Measurements from ENCODE around the gene MPZL2.
A peak's percentile ranks its signal among the peaks of the same experiment; 100 is the strongest.
"Not testable (repeated sequence)": the region's sequence is repeated elsewhere in the genome, so short reads cannot be mapped to it uniquely, and the experiment has no call there.

Gene MPZL2

DNA sequence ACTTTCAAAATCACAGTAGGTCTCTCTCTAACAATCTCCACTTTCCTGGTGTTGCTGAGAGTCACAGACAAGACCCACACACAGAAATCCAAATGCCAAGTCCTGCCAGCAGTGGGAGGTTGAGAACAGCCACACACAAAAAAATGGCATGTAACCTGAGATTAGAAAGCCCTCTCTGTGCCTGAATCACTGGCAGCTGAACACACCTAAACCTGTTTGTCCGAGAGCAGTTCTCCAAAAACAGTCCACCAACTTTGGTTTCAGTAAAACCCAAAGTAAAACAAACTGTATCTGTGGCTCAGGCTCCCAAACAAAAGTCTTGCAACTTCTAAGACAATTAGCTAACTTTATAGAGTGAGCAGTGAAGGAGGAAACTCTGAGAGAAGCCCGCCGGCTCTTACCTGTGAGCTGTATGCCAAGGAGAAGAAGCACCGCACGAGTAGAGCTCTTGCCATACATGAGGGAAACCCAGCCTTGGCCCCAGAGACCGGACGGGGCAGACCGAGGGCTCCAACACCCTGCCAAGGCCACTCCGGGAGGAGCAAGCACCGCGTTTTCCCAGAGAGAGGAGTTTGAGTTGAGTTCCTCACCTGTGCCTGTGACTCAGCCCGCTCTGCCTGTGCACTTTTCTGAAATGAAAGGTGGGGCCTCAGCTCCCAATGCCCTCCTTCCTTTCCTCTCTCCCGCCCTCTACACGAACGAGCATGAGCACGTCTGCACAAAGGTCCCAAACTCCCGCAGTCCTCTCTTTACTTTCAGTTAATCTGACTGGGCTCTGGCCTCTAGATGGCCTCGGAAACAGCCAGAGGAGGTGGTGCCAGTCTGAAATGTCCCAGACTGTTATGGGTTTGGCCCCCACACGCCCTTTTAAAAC, at the start of gene MPZL2:
TSS of gene MPZL2 (minus strand) at position 603 of the 874 bp plus-strand sequence. CDS start at position 459, 144 bp downstream.
- no peak for DNase-seq (ENCODE audit: low spot score)

DNA sequence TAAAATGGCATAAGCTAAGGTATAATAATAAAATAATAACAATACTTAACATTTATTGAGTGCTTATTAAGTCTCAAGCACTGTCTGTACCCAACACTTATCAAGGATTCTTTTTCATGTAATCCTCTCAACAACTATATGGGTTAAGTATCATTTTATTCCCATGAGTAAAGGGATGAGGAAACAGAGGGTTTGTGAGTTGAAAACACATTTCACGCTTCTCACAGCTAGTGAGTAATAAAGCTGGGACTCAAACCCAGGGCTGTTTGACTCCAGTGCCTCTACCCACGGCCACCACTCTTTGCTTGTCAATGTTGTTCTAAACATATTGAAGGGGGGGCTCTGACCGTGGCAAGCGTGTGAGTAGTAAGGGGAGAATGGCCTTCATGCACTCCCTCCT, 49.1 kb upstream of the MPZL2 start:
- DNase-seq (ENCODE audit: low spot score) = no peak

GRCh38 chr11:118312328-118312727, 48.2 kb upstream of the MPZL2 start:
- no peak for DNase-seq (ENCODE audit: low spot score)

- no peak for DNase-seq (ENCODE audit: low spot score)
Observed at GRCh38 chr11:118311518-118311917, 47.4 kb upstream of the MPZL2 start.

DNA sequence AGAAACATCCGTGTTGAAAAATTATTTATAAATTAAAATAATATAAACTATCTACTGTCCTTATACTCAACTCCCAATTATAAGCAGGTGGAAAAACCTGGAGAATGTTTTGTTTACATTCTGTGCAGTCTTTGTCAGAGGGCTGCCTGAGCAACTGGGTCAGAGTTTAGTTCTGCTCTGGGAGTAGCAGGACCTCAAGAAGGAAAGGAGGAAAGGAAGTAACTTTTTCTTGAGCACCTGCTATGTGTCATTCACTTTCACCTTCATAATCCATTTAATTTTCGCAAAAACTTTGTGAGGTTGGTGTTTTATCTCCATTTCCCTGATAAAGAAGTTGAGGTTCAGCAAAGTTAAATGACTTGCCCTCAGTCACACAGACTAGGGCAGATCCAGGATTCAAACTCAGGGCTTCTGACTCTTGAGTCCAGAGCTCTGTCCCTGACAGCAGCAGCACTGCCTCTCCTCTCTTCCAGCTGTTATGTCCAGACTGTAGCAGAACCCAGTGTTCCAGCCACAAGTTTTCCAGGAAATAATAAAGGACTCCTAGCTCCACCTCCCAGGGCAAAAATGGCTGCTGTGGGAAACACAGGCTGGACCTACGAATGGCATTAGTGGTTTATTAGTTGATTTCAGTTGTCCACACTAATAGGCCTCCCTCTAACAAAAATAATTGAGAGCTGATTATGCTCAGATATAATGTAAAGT, 46.8 kb upstream of the MPZL2 start:
- no peak for DNase-seq (ENCODE audit: low spot score)

- no peak for DNase-seq (ENCODE audit: low spot score)
Observed at GRCh38 chr11:118310271-118310670, 46.2 kb upstream of the MPZL2 start.

DNA sequence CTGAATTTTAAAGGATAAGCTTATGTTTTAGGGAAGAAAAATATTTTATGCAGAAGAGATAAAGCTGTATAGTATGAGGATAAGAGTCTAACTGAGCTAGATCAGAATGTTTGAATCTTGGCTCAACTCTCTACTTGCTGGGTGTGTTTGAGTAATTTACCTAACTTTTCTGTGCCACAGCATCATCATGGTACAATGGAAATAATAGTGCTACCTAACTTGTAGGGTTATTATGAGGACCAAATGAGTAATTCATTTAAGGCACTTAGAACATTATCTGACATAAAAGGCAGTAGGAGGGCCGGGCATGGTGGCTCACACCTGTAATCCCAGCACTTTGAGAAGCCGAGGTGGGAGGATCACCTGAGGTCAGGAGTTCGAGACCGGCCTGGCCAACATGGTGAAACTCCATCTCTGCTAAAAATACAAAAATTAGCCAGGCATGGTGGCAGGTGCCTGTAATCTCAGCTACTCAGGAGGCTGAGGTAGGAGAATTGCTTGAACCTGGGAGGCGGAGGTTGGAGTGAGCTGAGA, 45.0 kb upstream of the MPZL2 start:
- not testable (repeated sequence) for DNase-seq (ENCODE audit: low spot score)

GRCh38 chr11:118306556-118306955, 42.5 kb upstream of the MPZL2 start:
- DNase-seq (ENCODE audit: low spot score) = no peak

DNA sequence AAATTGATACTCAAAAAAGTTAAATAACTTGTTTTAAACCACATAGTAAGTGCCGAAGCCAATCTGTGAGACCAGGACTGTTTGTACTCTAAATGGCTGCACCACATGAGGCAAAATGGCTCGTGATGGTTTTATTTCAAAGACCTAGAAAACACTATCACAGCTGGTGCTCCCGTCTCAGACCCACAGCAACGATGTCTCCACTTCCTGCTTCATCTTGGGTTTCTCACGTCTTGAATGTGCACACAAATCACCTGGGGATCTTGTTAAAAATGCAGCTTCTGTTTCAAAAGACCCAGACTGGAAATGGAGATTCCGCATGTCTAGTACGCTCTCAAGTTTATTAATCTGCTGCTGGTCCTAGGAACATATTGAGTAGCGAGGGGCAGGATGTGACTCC, 41.6 kb upstream of the MPZL2 start:
- no peak for DNase-seq (ENCODE audit: low spot score)

DNA sequence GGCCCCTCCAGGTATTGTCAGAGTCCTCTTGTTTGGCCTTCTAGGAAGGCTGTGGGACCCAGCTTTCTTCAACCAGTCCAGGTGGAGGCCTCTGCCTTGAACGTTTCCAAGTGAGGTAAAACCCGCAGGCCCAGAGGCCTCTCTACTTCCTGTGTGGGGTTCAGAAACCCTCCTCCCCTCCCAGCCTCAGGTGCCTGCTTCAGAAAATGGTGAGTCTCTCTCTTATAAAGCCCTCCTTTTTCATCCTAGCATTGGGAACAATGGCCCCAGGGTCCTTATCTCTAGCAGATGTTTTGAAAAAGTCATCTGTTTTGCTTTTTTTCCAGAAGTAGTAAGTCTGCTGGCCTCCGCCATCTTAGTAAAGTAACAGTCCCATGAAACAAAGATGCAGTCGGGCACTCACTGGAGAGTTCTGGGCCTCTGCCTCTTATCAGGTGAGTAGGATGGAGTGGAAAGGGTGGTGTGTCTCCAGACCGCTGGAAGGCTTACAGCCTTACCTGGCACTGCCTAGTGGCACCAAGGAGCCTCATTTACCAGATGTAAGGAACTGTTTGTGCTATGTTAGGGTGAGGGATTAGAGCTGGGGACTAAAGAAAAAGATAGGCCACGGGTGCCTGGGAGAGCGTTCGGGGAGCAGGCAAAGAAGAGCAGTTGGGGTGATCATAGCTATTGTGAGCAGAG, 40.6 kb upstream of the MPZL2 start, which contains the start of gene CD3E:
TSS of gene CD3E (plus strand) at position 163 of the 681 bp plus-strand sequence. CDS start at position 386, 223 bp downstream.
- DNase-seq (ENCODE audit: low spot score) = no peak

- DNase-seq (ENCODE audit: low spot score) = no peak
Observed at GRCh38 chr11:118304227-118304567, 40.1 kb upstream of the MPZL2 start.

GRCh38 chr11:118301600-118302195, 37.6 kb upstream of the MPZL2 start:
- no peak for DNase-seq (ENCODE audit: low spot score)

GRCh38 chr11:118295815-118296454, 31.8 kb upstream of the MPZL2 start:
- peak; percentile 7 for DNase-seq (ENCODE audit: low spot score)

- no peak for DNase-seq (ENCODE audit: low spot score)
Observed at GRCh38 chr11:118295199-118295598, 31.1 kb upstream of the MPZL2 start.

DNA sequence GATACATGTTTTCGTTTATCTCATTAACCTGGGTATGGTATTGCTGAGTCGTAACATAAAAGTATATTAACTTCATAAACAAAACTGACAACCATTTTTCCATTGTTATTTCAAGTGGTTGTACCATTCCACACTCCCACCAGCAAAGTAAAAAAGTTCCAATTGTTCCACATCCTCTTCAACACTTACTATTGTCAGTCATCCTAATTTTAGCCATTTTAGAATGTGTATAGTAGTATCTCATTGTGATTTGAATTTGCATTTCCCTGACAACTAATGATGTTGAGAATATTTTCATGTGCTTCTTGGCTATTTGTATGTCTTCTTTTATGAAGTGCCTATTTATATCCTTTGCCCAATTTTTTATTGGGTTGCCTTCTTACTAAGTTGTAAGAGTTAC, 30.0 kb upstream of the MPZL2 start:
- no peak for DNase-seq (ENCODE audit: low spot score)

DNA sequence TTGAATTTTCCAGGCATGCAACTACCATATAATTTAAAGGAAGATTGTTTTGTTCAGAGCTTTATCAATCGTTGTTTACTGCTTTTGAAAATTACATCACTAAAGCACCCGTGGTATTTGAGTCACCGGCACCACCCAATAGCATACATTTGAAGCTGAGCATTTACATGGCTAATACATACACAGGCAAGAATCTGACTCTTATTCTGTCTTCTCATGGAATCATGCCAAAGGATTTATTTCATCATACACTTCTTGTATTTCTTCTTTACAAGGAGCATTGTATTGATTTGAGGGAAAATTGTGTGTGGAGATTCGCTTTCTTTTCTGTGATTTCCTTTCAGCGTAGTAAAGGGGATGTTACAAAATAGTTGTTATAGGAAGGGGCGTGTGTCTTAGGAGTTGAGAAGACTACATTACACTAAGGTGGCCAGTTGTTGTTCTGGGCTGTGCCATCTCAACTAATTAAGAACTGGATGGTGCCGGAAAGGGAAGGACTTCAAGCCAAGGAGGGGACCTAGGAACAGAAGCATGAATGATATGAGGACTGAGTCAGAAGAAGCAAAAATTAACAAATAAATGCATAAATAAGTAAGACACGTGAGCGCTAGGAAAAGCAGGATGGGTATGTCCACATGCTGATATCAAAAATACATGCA, 27.5 kb upstream of the MPZL2 start:
- DNase-seq (ENCODE audit: low spot score) = no peak

- DNase-seq (ENCODE audit: low spot score) = no peak
Observed at GRCh38 chr11:118290923-118291322, 26.8 kb upstream of the MPZL2 start.

DNA sequence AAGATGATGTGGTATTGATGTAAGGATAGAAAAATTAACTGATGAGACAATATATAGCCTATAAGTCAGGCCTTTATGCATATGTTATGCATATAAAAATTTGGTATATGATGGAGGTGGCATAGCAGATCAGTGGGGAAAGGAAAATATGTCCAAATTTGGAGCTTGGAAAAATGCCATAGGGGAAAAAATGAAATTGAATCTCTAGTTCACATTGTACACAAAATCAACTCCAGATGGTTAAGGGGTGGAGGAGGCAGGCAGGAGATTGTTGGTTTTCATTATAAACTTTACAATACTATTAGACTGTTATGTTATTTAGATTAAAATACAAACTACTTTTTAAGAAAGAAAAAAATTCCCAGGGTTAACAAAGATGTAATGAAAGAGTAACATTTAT, 25.3 kb upstream of the MPZL2 start:
- DNase-seq (ENCODE audit: low spot score) = no peak

DNA sequence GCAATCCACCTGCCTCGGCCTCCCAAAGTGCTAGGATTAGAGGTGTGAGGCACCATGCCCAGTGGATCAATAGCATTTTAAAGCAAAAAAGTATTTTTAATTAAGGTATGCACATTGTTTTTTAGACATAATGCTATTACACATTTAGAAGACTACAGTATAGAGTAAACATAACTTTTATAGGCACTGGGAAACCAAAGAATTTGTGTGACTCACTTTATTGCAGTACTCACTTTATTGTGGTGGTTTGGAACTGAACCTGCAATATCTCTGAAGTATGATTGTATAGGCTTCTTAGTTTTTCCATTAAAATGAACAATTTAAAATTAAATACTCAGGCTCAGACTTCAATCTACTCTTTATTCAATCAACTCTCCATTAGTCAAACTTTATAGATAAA, 22.9 kb upstream of the MPZL2 start:
- no peak for DNase-seq (ENCODE audit: low spot score)

- DNase-seq (ENCODE audit: low spot score) = no peak
Observed at GRCh38 chr11:118286545-118286944, 22.4 kb upstream of the MPZL2 start.

DNA sequence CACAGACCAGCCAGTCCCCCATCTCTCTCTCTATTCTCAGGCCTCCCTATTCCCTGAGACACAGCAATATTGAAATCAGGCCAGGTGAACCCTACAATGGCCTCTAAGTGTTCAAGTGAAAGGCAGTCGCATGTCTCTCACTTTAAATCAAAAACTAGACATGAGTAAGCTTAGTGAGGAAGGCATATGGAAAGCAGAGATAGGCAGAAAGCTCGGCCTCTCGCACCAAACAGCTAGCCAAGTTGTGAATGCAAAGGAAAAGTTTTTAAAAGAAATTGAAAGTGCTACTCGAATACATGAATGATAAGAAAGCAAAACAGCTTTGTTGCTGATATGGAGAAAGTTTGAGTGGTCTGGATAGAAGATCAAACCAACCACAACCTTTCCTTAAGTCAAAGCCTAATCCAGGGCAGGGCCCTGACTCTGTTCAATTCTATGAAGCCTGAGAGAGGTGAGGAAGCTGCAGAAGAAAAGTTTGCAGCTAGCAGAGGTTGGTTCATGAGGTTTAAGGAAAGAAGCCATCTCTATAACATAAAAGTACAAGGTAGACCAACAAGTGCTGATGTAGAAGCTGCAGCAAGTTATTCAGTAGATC, 19.8 kb upstream of the MPZL2 start:
- no peak for DNase-seq (ENCODE audit: low spot score)

Data from hematopoietic multipotent progenitor cell treated with erythropoietin and hydrocortisone succinate and interleukin-3 and kit ligand, for 15 days (in vitro differentiated cells).